Erythroblast (primary cell): ENCODE data around the gene FCAR.
"Not testable (repeated sequence)": the region's sequence is repeated elsewhere in the genome, so short reads cannot be mapped to it uniquely, and the experiment has no call there.

ENCODE experiments used
- GATA1 ChIP-seq: IDR thresholded peaks from 2 replicates; pipeline ENCODE4 v1.6.1; 2011; ENCODE audit warnings: low read depth, mild to moderate bottlenecking, control low read depth, low read length, moderate library complexity
- POLR2A ChIP-seq: IDR thresholded peaks from 2 replicates; pipeline ENCODE4 v1.6.1; 2011; ENCODE audit warnings: mild to moderate bottlenecking, low read length

DNA sequence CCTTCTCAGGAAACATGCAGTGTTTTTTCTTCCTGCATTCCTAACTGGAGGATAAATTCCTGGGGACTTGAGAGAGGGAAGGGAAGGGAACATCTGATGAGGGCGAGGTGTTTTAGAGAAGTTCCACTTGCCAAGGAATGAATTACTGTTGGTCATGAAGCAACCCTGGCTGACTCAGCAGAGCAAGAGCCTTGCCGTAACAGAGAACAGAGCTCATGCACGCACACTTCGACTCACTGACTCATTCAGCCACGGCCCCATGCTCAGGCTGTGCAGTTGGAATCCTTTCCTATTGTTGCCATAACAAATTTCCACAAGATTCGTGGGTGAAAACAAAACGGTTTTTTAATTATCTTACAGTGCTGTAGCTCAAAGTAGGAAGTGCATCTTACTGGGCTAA, 48.7 kb upstream of the FCAR start:
- not testable (repeated sequence) for TF ChIP-seq POLR2A, GATA1
